Brain microvascular endothelial cell (primary cell): ENCODE measurements around the gene TNFRSF1A.

Experiments used
- DNase-seq: peaks from one replicate; pipeline ENCODE4 v3.0.0-alpha.2; 2020
- H3K27ac ChIP-seq: fragments of 250-450 bp; sonication (Bioruptor Pico); 2 replicates; pipeline ENCODE4 v1.5.1; 2020; ENCODE audit warnings: mild to moderate bottlenecking, moderate library complexity
- H3K27me3 ChIP-seq: fragments of 250-450 bp; sonication (Bioruptor Pico); replicated peaks from 2 replicates; pipeline ENCODE4 v1.5.1; 2020; ENCODE audit warnings: mild to moderate bottlenecking
- H3K36me3 ChIP-seq: fragments of 250-450 bp; sonication (Bioruptor Pico); replicated peaks from 2 replicates; pipeline ENCODE4 v1.5.1; 2020; ENCODE audit warnings: mild to moderate bottlenecking
- H3K4me3 ChIP-seq: 2 replicates; pipeline ENCODE4 v1.5.1; 2011; ENCODE audit warnings: low read depth, mild to moderate bottlenecking, control low read depth, low read length, moderate library complexity
- in situ Hi-C: cut with HindIII; loops from 2 replicates; pipeline ENCODE4 v1.10.0; 2017; ENCODE audit warnings: low sequenced_read_pairs, low pct_ligation_motif_present
- TF ChIP-seq, protein P1 (sequence below): IDR thresholded peaks from 2 replicates; pipeline ENCODE4 v1.5.1; 2011; ENCODE audit warnings: low read depth, mild to moderate bottlenecking, moderate library complexity, low read length, control low read depth, inconsistent platforms; ENCODE audit errors: missing control alignments

TNFRSF1A gene

DNA sequence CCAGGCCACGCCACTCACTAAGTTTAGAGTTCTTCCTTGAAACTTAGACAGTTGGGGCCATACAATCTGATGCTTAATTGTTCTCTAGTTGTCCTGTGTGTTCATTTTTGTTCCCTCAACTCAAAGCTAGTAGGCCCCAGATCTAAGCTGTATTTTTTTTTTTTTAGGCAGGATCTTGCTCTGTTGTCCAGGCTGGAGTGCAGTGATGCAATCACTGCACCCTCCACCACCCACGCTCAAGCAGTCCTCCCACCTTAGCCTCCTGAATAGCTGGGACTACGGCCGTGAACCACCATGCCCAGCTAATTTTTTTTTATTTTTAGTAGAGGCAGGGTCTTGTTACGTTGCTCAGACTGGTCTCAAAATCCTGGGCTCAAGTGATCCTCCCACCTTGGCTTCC lies 7.5 kb downstream of the TNFRSF1A start:
- in situ Hi-C loops = no loop called here
- DNase-seq = no peak
- peaks cover 56% of the 10 kb centered on the region for H3K36me3 ChIP-seq
- no peaks in the 10 kb centered on the region for H3K27me3 ChIP-seq
- TF ChIP-seq, protein P1, sequence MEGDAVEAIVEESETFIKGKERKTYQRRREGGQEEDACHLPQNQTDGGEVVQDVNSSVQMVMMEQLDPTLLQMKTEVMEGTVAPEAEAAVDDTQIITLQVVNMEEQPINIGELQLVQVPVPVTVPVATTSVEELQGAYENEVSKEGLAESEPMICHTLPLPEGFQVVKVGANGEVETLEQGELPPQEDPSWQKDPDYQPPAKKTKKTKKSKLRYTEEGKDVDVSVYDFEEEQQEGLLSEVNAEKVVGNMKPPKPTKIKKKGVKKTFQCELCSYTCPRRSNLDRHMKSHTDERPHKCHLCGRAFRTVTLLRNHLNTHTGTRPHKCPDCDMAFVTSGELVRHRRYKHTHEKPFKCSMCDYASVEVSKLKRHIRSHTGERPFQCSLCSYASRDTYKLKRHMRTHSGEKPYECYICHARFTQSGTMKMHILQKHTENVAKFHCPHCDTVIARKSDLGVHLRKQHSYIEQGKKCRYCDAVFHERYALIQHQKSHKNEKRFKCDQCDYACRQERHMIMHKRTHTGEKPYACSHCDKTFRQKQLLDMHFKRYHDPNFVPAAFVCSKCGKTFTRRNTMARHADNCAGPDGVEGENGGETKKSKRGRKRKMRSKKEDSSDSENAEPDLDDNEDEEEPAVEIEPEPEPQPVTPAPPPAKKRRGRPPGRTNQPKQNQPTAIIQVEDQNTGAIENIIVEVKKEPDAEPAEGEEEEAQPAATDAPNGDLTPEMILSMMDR = no peak
- no peak overlapping the region for H3K4me3 ChIP-seq
- H3K27ac ChIP-seq = peak overlapping the region; percentile 94

GRCh38 chr12:6333566-6333965 lies 8.3 kb downstream of the TNFRSF1A start:
- peak; percentile 87 for DNase-seq
- no peak overlapping the region for H3K4me3 ChIP-seq
- TF ChIP-seq, protein P1 = no peak
- H3K36me3 ChIP-seq = peaks cover 59% of the 10 kb centered on the region
- in situ Hi-C loops = no loop called here
- H3K27me3 ChIP-seq = no peaks in the 10 kb centered on the region
- peak overlapping the region; percentile 94 for H3K27ac ChIP-seq

- TF ChIP-seq, protein P1 = peak; percentile 2
- in situ Hi-C loops = no loop called here
- no peak overlapping the region for H3K4me3 ChIP-seq
- H3K27me3 ChIP-seq = no peaks in the 10 kb centered on the region
- DNase-seq = no peak
- peak overlapping the region; percentile 94 for H3K27ac ChIP-seq
- peaks cover 64% of the 10 kb centered on the region for H3K36me3 ChIP-seq
Measured at GRCh38 chr12:6333029-6333428, 8.8 kb downstream of the TNFRSF1A start.

DNA sequence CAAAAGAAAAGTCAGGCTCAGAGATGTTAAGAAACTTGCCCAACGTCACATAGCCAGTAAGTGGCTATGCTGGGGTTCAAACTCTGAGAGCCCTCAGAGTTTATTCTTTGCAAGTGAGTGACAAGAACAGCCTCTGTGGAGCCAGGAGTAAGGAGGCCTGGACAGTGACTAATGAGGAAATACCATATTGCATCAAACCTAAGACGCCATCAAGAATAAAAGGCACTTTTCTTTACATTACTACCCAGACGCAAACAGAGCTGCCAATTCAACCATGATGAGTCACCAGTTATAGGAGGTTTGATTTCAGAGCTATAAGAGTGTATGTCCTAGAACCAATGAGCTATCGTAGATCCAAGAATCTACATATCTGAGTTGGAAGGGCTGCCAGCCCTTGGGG lies 9.4 kb downstream of the TNFRSF1A start:
- Histone ChIP-seq H3K27ac (peak overlapping the region; percentile 94), H3K36me3 (peaks cover 70% of the 10 kb centered on the region), H3K27me3 (no peaks in the 10 kb centered on the region), H3K4me3 (no peak overlapping the region)
- TF ChIP-seq, protein P1 = no peak
- DNase-seq = peak; percentile 85
- in situ Hi-C loops = no loop called here

DNA sequence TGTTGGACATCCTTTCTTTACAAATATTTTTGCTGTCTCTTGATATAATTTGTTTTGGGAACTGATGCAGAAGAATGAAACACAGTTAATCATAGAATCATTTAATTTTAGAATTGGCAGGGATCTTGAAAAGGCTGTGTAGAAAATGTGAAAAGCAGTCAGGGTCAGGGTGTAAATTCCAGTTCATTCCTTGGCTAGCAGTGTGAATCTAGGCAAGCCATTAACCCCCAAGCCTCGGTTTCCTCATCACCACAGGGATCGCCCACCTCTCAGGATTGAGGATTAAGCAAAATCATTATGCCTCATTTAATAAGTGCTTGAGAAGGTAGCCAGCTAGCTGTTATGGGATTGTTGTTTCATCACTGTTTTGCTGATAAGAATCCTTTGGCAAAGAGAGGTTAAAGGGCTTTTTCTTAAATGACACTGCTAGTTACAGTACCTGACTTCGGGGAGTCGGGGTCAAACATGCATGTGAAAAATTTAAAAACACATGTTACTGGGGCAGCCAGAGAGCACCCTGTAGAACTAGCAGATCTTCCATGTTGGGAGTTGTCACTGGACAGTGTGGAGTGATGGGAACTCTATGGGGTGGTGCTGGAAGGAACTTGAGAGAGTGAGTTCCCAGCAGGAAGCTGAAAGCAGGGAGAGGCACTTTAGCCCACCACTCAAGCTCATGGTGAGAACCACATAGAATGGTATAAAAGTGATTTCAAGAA lies 10.7 kb downstream of the TNFRSF1A start:
- H3K36me3 ChIP-seq = peaks cover 75% of the 10 kb centered on the region
- DNase-seq = no peak
- H3K27me3 ChIP-seq = no peaks in the 10 kb centered on the region
- TF ChIP-seq, protein P1 = no peak
- no peak overlapping the region for H3K4me3 ChIP-seq
- H3K27ac ChIP-seq = no peak overlapping the region
- in situ Hi-C loops = no loop called here

GRCh38 chr12:6330192-6330591 lies 11.7 kb downstream of the TNFRSF1A start:
- TF ChIP-seq, protein P1 = no peak
- no peak overlapping the region for H3K4me3 ChIP-seq
- no peaks in the 10 kb centered on the region for H3K27me3 ChIP-seq
- in situ Hi-C loops = no loop called here
- H3K27ac ChIP-seq = no peak overlapping the region
- peaks cover 75% of the 10 kb centered on the region for H3K36me3 ChIP-seq
- DNase-seq = no peak
